NK-92 (cell line): Measurements from ENCODE around the gene PCDHA10.
"Not testable (repeated sequence)": the region's sequence is repeated elsewhere in the genome, so short reads cannot be mapped to it uniquely, and the experiment has no call there.

Experiments used
- DNase-seq: peaks from one replicate; lab custom pipeline; 2025; ENCODE audit not compliant: unreplicated experiment; lab: John Stamatoyannopoulos, UW

Gene PCDHA10, protein sequence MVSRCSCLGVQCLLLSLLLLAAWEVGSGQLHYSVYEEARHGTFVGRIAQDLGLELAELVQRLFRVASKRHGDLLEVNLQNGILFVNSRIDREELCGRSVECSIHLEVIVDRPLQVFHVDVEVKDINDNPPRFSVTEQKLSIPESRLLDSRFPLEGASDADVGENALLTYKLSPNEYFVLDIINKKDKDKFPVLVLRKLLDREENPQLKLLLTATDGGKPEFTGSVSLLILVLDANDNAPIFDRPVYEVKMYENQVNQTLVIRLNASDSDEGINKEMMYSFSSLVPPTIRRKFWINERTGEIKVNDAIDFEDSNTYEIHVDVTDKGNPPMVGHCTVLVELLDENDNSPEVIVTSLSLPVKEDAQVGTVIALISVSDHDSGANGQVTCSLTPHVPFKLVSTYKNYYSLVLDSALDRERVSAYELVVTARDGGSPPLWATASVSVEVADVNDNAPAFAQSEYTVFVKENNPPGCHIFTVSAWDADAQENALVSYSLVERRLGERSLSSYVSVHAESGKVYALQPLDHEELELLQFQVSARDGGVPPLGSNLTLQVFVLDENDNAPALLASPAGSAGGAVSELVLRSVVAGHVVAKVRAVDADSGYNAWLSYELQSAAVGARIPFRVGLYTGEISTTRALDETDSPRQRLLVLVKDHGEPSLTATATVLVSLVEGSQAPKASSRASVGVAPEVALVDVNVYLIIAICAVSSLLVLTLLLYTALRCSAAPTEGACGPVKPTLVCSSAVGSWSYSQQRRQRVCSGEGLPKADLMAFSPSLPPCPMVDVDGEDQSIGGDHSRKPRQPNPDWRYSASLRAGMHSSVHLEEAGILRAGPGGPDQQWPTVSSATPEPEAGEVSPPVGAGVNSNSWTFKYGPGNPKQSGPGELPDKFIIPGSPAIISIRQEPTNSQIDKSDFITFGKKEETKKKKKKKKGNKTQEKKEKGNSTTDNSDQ

DNA sequence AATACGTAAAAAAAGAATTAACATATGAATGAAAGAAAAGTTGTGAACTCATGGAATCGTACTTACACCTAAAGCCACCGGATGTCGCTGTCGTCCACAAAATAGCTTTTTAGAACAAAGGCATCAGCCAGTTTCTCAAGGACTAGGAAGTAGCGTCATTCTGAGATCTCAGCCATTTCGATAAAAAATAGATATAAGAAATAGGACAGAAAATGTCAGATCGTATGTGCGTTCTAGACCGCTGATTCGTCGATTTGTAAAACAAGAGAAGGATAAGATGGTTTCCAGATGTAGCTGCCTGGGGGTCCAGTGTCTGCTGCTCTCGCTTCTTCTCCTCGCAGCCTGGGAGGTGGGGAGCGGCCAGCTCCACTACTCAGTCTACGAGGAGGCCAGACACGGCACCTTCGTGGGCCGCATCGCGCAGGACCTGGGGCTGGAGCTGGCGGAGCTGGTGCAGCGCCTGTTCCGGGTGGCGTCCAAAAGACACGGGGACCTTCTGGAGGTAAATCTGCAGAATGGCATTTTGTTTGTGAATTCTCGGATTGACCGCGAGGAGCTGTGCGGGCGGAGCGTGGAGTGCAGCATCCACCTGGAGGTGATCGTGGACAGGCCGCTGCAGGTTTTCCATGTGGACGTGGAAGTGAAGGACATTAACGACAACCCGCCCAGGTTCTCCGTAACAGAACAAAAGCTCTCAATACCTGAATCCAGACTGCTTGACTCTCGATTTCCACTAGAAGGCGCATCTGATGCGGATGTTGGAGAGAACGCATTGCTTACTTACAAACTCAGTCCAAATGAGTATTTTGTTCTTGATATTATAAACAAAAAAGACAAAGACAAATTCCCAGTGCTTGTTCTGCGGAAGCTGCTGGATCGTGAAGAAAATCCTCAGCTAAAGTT, at the start of gene PCDHA10:
Gene PCDHA10, plus strand, starts transcription at position 126 of the 903 bp plus-strand sequence. Its CDS starts 152 bp downstream, at position 278.
- DNase-seq, result no peak

GRCh38 chr5:140806834-140807775, 48.6 kb upstream of the PCDHA10 start, which contains the start of gene PCDHA4:
Gene PCDHA4, plus strand, starts transcription at chr5:140807068.
- DNase-seq, result no peak

DNA sequence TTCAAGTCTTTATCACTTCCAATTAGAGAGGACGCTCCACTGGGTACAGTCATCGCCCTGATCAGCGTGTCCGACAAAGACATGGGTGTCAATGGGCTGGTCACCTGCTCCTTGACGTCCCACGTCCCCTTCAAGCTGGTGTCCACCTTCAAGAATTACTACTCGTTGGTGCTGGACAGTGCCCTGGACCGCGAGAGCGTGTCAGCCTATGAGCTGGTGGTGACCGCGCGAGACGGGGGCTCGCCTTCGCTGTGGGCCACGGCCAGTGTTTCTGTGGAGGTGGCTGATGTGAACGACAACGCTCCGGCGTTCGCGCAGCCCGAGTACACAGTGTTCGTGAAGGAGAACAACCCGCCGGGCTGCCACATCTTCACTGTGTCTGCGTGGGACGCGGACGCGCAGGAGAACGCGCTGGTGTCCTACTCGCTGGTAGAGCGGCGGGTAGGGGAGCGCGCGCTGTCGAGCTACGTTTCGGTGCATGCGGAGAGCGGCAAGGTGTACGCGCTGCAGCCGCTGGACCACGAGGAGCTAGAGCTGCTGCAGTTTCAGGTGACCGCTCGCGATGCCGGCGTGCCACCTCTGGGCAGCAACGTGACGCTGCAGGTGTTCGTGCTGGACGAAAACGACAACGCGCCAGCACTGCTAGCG, 47.3 kb upstream of the PCDHA10 start:
- DNase-seq, result not testable (repeated sequence)

- DNase-seq, result no peak
Measured at GRCh38 chr5:140808889-140809291, 46.8 kb upstream of the PCDHA10 start.

DNA sequence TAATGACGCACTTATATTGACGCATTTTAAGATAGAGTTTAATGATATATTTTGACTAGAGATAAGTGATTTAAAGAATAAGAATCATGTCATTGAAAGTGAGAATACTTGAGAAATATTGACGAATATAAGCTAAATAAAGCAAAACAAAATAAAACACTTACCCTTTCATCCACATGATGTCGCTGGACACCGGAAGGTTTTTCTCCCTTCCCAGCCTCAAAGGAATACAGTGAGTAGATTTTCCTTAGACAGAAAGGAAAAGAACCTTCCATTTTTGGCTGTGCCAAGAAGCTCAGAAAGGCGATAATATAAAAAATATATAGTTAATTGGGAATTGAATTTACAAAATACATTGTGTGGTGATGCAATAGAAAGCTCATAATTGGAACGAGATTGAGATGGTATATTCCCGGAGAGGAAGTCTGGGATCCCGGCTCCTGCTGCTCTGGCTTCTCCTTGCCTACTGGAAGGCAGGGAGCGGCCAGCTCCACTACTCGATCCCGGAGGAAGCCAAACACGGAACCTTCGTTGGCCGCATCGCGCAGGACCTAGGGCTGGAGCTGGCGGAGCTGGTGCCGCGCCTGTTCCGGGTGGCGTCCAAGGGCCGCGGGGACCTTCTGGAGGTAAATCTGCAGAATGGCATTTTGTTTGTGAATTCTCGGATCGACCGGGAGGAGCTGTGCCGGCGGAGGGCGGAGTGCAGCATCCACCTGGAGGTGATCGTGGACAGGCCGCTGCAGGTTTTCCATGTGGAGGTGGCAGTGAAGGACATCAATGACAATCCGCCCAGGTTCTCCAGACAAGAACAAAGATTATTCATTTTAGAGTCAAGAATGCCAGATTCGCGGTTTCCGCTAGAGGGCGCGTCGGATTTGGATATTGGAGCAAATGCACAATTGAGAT, 34.1 kb upstream of the PCDHA10 start, which contains the start of gene PCDHA5:
Gene PCDHA5, plus strand, starts transcription at position 239 of the 906 bp plus-strand sequence.
- DNase-seq, result no peak

DNA sequence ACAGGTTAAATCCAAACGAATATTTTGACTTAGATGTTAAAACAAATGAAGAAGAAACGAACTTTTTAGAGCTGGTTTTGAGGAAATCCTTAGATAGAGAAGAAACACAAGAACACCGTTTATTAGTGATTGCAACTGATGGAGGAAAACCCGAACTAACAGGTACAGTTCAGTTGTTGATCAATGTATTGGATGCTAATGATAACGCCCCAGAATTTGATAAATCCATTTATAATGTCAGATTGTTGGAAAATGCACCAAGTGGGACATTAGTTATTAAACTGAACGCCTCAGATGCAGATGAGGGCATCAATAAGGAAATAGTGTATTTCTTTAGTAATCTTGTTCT, 33.4 kb upstream of the PCDHA10 start:
- DNase-seq, result no peak

- DNase-seq, result not testable (repeated sequence)
Measured at GRCh38 chr5:140822969-140823368, 32.7 kb upstream of the PCDHA10 start.

DNA sequence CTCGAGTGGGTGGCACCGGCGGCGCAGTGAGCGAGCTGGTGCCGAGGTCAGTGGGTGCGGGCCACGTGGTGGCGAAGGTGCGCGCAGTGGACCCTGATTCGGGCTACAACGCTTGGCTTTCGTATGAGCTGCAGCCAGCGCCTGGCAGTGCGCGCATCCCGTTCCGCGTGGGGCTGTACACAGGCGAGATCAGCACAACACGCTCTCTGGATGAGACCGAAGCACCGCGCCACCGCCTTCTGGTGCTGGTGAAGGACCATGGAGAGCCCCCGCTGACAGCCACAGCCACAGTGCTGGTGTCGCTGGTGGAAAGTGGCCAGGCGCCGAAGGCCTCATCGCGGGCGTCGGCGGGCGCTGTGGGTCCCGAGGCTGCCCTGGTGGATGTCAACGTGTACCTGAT, 32.2 kb upstream of the PCDHA10 start:
- DNase-seq, result no peak

GRCh38 chr5:140827704-140828361, 27.9 kb upstream of the PCDHA10 start, which contains the start of gene PCDHA6:
Gene PCDHA6, plus strand, starts transcription at chr5:140827960. Its CDS starts 132 bp downstream, at chr5:140828092.
- no peak for DNase-seq

DNA sequence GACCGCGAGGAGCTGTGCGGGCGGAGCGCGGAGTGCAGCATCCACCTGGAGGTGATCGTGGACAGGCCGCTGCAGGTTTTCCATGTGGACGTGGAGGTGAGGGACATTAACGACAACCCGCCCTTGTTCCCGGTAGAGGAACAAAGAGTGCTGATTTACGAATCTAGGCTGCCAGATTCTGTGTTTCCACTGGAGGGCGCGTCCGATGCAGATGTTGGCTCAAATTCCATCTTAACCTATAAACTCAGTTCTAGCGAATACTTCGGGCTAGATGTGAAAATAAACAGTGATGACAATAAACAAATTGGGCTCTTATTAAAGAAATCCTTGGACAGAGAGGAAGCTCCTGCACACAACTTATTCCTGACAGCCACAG, 27.3 kb upstream of the PCDHA10 start:
- no peak for DNase-seq

DNA sequence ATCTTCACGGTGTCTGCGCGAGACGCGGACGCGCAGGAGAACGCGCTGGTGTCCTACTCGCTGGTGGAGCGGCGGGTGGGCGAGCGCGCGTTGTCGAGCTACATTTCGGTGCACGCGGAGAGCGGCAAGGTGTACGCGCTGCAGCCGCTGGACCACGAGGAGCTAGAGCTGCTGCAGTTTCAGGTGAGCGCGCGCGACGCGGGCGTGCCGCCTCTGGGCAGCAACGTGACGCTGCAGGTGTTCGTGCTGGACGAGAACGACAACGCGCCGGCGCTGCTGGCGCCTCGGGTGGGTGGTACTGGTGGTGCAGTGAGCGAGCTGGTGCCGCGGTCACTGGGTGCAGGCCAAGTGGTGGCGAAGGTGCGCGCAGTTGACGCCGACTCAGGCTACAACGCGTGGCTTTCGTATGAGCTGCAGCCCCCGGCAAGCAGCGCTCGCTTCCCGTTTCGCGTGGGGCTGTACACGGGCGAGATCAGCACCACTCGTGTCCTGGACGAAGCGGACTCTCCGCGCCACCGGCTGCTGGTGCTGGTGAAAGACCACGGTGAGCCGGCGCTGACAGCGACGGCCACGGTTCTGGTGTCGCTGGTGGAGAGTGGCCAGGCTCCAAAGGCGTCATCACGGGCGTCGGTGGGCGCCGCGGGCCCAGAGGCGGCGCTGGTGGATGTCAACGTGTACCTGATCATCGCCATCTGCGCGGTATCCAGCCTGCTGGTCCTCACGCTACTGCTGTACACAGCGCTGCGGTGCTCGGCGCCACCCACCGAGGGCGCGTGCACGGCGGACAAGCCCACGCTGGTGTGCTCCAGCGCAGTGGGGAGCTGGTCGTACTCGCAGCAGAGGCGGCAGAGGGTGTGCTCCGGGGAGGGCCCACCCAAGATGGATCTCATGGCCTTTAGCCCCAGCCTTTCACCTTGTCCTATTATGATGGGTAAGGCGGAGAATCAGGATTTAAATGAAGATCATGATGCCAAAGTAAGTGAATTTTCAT, 25.9 kb upstream of the PCDHA10 start:
- not testable (repeated sequence) for DNase-seq

DNA sequence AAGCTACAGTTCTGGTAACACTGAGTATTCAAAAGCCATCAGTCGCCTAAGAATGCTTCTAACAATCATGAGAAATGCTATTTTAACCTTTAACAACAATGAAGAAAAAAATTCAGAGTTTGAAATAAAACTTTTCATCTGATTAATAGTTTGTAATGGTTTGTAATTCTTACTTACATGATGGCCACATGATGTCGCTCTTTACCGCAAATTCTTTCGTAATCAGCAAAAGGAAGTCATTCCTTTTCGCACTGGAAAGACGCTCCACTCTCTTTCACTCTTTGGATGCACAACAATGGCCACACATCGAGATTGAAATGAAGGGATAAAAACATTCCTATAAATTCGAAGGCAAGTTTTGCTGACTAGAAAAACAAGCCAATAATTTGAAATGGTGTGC, 21.7 kb upstream of the PCDHA10 start, which contains the start of gene PCDHA7:
Gene PCDHA7, plus strand, starts transcription at position 277 of the 400 bp plus-strand sequence. Its CDS starts 115 bp downstream, at position 392.
- no peak for DNase-seq

GRCh38 chr5:140834439-140835008, 21.2 kb upstream of the PCDHA10 start:
- DNase-seq, result not testable (repeated sequence)

GRCh38 chr5:140835622-140836510, 19.8 kb upstream of the PCDHA10 start:
- no peak for DNase-seq
